ENCODE data around the gene PRPF6. TPM values are rescaled to one million over a fixed set of nuclear protein-coding genes. Genes with fewer than 3 reads are reported as not detected.
"Not testable (repeated sequence)": the region's sequence is repeated elsewhere in the genome, so short reads cannot be mapped to it uniquely, and the experiment has no call there.

The PRPF6 gene
- total RNA-seq, 3 donors from 2014 or later, result 95.9 to 101 (median 98.7) TPM

GRCh38 chr20:63952769-63953168 is 28.2 kb upstream of the PRPF6 start:
- peaks cover 64% of the 10 kb centered on the region for H3K4me1 Mint-ChIP-seq (ENCODE audit: low read depth)
- H3K27me3 Mint-ChIP-seq (ENCODE audit: low read depth), result no peaks in the 10 kb centered on the region
- H3K36me3 Mint-ChIP-seq (ENCODE audit: insufficient read depth), result no peaks in the 10 kb centered on the region
- DNase-seq (no peak), ATAC-seq (no peak)
- no peaks in the 10 kb centered on the region for H3K9me3 Mint-ChIP-seq
- no peak overlapping the region for H3K4me3 Mint-ChIP-seq

DNA sequence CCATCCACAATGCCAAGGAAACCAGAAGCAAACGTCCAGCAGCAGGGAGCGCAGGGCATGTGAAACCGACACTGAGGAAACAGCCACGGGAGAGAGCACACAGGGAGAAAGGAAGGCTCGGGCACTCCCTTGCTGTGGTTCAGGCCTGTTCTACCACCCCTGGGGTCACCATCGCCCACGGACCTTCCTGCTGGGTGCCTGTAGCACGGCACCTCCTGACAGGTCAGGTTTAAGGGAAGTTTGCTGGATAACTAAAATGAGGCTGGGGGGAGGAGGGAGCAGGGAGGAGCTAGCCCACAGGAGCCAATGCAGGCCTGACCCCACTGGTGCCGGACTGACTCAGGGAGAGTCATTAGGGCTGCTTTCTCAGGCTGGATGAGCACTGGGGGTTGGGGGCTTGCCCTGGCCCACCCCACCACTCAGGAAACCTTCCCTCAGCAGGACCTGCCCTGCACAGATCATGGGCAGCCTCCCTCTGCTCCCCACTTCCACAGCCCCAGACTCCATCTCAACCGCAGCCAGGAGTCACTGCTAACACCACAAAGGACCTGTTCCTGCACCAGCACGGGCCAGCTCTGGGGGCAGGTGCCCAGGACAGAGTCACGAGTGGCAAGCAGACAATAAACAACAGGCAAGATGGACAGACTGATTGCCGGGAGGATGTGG is 27.0 kb upstream of the PRPF6 start:
- H3K9me3 Mint-ChIP-seq, result no peaks in the 10 kb centered on the region

DNA sequence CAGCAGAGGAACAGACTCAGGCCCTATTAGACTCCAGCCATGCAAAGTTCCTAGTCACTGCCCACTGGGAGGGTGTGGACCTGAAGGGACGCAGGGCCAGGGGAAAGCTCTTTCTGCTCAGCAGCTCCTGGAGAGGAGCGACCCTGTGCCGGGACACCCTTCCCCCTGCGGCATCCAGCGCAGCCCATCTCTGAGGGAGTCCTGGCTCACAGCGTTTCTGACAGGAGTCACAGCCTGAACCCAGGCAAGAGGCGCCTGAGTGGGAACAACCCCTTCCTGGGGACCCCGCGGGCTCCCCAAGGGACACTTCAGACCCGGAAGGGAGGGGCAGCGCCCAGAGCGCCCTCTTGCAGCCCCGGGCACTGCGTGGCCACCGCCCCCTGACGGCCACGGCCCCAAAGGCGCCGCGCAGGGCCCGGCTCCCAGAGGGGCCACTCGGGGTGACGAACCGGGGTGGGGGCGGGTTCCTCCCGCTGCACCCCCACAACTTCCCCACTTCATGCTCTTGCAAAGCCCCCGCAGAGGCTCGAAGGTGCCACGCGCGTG is 25.6 kb upstream of the PRPF6 start:
- peak; percentile 8 to 9 for ATAC-seq
- peaks cover 47% of the 10 kb centered on the region for H3K4me1 Mint-ChIP-seq (ENCODE audit: low read depth)
- peak overlapping the region; percentile 82 for H3K4me3 Mint-ChIP-seq
- no peaks in the 10 kb centered on the region for H3K27me3 Mint-ChIP-seq (ENCODE audit: low read depth)
- DNase-seq, result no peak
- no peaks in the 10 kb centered on the region for H3K36me3 Mint-ChIP-seq (ENCODE audit: insufficient read depth)
- no peaks in the 10 kb centered on the region for H3K9me3 Mint-ChIP-seq

More for the DNA sequence above, 27.0 kb upstream of the PRPF6 start:
- H3K4me1 Mint-ChIP-seq (ENCODE audit: low read depth), result peaks cover 57% of the 10 kb centered on the region
- peak overlapping the region; percentile 82 for H3K4me3 Mint-ChIP-seq
- ATAC-seq, result no peak
- no peaks in the 10 kb centered on the region for H3K36me3 Mint-ChIP-seq (ENCODE audit: insufficient read depth)
- no peak for DNase-seq
- H3K27me3 Mint-ChIP-seq (ENCODE audit: low read depth), result no peaks in the 10 kb centered on the region

DNA sequence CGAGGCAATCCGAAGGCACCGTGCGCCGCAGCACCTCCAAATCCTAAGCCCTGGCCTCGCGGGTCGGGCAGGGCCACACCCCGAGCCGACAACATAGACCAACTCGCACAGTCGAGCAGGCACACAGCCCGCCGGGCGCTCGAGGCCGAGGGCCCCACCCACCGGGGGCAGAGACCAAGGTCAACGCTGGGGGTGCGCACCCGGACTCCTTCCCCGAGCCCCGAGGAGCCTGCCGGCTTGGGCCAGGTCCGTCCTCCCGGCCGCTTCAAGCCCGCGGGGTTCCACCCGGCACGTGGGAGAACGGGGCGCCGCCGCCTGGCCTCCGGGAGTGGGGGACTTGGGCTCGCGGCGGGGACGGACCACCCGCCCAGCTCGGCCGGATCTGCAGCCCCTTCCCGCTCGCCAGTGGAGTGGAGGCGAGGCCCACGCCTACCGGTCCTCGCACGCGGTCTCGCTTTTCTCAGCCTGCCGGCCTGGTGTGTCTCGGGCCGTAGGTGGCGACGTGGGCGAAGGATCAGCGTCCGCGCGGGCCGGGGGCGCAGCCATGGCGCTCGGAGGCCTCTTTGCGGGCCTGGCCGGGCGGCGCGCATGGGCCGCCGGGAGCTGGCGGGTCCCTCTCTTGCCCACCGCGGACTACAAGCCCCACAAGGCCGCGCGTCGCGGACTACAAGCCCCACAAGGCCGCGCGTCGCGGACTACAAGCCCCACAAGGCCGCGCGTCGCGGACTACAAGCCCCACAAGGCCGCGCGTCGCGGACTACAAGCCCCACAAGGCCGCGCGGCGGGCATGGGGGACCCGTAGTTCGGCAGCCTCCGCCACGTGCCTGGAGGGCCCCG is 24.9 kb upstream of the PRPF6 start, which contains the start of gene UCKL1:
Gene UCKL1 (minus strand): TSS at position 590 of the 837 bp plus-strand sequence. CDS start 44 bp downstream, at position 546.
- Mint-ChIP-seq H3K36me3 (ENCODE audit: insufficient read depth) (no peaks in the 10 kb centered on the region), H3K4me1 (ENCODE audit: low read depth) (peaks cover 44% of the 10 kb centered on the region), H3K27me3 (ENCODE audit: low read depth) (no peaks in the 10 kb centered on the region), H3K4me3 (peak within 1 kb of the TSS; percentile 82), H3K9me3 (no peaks in the 10 kb centered on the region)
- DNase-seq, result peak; percentile 86
- peak; percentile 84 to 86 for ATAC-seq

- Mint-ChIP-seq H3K4me1 (ENCODE audit: low read depth) (peaks cover 42% of the 10 kb centered on the region), H3K36me3 (ENCODE audit: insufficient read depth) (no peaks in the 10 kb centered on the region), H3K9me3 (no peaks in the 10 kb centered on the region), H3K27me3 (ENCODE audit: low read depth) (no peaks in the 10 kb centered on the region), H3K4me3 (peak overlapping the region; percentile 82)
- peak; percentile 2 to 3 for ATAC-seq
- DNase-seq, result no peak
These were observed 24.3 kb upstream of the PRPF6 start for GRCh38 chr20:63956664-63957003.

DNA sequence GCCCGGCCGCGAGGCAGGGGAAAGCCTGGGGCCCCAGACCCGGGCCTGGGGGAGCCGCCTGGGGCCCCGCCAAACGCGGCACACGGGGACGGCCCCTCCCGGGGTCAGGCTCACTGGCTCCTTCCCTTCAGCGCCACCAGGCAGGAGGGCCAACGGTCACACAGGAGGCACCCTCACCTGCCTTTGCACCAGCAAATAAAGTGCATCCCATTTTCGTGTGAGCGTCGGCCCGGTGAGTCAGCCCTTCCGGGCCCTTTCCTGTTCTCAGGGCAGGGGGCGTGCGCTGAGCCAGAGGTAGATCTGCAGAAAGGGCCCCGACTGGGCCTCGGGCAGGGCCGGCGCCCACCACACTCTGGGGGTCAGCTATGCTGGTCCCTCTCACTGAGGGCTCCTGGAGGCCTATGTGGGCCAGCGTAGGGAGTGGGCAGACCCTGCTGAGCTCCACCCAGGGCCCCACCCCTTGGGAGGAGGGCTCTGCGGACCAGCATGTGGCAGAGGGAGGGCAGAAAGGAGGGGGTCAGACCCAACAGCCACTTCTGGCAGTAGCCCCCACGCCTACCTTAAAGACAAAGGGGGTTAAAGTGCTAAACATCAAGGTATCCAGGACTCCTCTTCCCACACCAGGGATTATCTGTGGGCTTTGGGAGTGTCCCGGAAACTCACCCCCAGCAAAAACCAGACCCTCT is 23.8 kb upstream of the PRPF6 start:
- H3K27me3 Mint-ChIP-seq (ENCODE audit: low read depth), result no peaks in the 10 kb centered on the region
- peak; percentile 53 to 55 for ATAC-seq

GRCh38 chr20:63957690-63958441 is 23.1 kb upstream of the PRPF6 start:
- Mint-ChIP-seq H3K4me1 (ENCODE audit: low read depth) (peaks cover 34% of the 10 kb centered on the region), H3K27me3 (ENCODE audit: low read depth) (no peaks in the 10 kb centered on the region), H3K36me3 (ENCODE audit: insufficient read depth) (peaks cover under 1% of the 10 kb centered on the region), H3K9me3 (no peaks in the 10 kb centered on the region), H3K4me3 (peak overlapping the region; percentile 29)
- DNase-seq (no peak), ATAC-seq (no peak)

More for the DNA sequence above, 23.8 kb upstream of the PRPF6 start:
- Mint-ChIP-seq H3K4me1 (ENCODE audit: low read depth) (peaks cover 39% of the 10 kb centered on the region), H3K9me3 (no peaks in the 10 kb centered on the region), H3K4me3 (peak overlapping the region; percentile 82), H3K36me3 (ENCODE audit: insufficient read depth) (no peaks in the 10 kb centered on the region)
- peak; percentile 71 for DNase-seq

DNA sequence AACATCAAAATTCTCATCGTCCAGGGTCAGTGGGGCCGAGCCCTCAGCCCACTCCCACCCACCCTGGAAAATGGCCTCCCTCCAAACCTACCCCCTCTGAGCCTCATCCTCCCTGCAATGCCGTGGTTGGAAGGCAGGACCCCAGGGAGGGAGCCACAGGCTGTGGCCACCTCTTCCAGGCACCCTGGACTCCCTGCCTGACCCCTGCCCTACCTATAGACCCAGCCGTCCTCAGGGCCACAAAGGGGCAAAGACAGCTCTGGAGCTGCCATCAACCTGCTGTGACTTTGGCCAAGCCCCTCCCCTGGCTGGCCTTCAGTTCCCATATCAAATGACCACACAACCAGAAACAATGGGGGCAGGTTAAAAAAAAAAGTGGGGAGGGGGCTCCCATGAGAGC is 22.5 kb upstream of the PRPF6 start:
- Mint-ChIP-seq H3K9me3 (no peaks in the 10 kb centered on the region), H3K4me1 (ENCODE audit: low read depth) (peaks cover 28% of the 10 kb centered on the region), H3K27me3 (ENCODE audit: low read depth) (no peaks in the 10 kb centered on the region), H3K36me3 (ENCODE audit: insufficient read depth) (peaks cover 2% of the 10 kb centered on the region), H3K4me3 (no peak overlapping the region)
- ATAC-seq (no peak), DNase-seq (no peak)

DNA sequence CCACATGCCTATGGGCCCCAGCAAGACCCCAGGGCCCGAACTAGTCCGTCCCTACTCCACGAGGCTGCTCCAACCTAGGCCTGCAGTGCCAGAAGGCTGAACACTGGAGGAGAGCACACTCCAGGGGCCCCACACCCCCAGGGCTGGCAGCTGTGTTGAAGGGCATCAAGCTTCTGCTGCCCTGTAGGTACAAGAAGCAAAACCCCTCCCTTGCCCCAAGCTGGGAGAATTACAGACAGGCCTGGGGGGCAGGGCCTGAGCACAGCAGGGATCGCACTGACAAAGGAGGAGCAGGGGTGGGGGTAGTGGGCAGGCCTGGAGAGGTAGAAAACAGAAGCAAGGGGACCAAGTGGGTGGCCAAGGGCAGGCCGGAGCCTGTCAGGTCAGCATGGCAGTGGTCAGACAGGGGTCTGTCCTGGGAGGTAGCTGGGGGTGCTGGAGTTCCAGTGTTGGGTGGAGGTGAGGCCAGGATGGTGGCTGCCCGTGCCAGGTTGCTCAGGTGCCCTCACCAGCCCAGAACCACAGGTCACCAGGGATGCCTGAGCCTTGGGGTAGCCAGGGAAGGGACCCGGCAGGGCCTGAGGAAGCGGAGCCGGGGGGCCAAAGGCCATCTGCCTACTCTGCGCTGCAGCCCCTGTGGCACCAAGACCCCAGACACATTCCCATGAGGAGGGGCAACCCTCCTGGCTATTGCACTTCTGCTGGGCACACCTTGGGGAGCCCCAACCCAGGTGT is 21.8 kb upstream of the PRPF6 start:
- peaks cover 23% of the 10 kb centered on the region for H3K4me1 Mint-ChIP-seq (ENCODE audit: low read depth)
- ATAC-seq, result no peak
- no peaks in the 10 kb centered on the region for H3K27me3 Mint-ChIP-seq (ENCODE audit: low read depth)
- no peak for DNase-seq
- H3K36me3 Mint-ChIP-seq (ENCODE audit: insufficient read depth), result peaks cover 2% of the 10 kb centered on the region
- no peak overlapping the region for H3K4me3 Mint-ChIP-seq
- no peaks in the 10 kb centered on the region for H3K9me3 Mint-ChIP-seq

DNA sequence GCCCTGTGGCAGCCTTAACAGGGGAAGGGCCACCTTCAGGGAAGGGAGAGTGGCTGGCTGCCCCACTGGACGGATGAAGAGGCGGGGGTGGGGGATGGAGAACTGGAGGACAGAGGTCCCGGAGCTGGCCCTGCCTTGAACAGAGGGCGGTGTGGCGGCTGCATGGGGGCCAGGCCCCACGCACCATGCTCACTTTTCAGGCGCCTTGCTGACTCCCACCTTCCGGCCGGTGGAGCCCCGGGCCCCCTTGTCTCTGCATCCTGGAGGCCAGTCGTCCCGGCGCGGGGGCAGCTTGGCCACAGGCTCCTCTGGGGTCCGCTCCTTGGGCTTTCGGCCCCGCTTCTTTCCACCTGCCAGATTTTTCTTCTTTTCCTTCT is 21.2 kb upstream of the PRPF6 start:
- H3K4me3 Mint-ChIP-seq, result no peak overlapping the region
- peaks cover 18% of the 10 kb centered on the region for H3K4me1 Mint-ChIP-seq (ENCODE audit: low read depth)
- ATAC-seq, result no peak
- DNase-seq, result no peak
- H3K27me3 Mint-ChIP-seq (ENCODE audit: low read depth), result no peaks in the 10 kb centered on the region
- H3K9me3 Mint-ChIP-seq, result no peaks in the 10 kb centered on the region
- peaks cover 2% of the 10 kb centered on the region for H3K36me3 Mint-ChIP-seq (ENCODE audit: insufficient read depth)

DNA sequence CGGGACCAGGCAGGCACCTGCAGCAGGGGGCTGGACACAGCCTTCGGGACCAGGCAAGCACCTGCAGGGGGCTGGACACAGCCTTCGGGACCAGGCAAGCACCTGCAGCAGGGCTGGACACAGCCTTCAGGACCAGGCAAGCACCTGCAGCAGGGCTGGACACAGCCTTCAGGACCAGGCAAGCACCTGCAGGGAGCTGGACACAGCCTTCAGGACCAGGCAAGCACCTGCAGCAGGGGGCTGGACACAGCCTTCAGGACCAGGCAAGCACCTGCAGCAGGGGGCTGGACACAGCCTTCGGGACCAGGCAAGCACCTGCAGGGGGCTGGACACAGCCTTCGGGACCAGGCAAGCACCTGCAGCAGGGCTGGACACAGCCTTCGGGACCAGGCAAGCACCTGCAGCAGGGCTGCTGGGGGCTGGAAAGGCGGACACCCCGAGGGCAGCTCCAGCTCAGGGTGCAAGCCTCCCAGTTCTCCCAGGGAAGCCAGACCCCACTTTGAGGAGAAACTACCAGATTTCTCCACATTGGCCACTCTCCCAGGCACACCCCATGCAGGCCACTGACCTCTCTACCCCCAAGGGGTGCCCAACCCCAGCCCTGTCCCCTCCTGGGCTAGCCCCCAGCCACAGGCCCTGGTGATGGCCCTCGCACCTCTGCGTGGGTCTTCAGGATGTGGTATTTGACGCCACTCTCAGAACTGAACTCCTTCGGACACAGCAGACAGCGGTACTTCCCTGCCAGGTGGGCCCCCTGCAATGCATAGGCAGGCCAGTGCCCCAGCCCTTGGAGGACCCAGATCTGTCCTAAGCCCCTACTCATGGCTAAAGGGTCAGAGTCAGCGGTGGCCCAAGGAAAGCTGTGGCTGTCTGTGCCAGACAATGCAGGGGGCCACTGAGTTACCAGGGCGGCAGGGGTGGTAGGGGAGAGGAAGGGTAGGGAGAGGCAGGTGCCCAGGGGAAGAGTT is 20.0 kb upstream of the PRPF6 start:
- H3K9me3 Mint-ChIP-seq; H3K36me3 Mint-ChIP-seq (ENCODE audit: insufficient read depth); DNase-seq; H3K27me3 Mint-ChIP-seq (ENCODE audit: low read depth); H3K4me3 Mint-ChIP-seq; ATAC-seq: not testable (repeated sequence)
- H3K4me1 Mint-ChIP-seq (ENCODE audit: low read depth), result peaks cover 11% of the 10 kb centered on the region

DNA sequence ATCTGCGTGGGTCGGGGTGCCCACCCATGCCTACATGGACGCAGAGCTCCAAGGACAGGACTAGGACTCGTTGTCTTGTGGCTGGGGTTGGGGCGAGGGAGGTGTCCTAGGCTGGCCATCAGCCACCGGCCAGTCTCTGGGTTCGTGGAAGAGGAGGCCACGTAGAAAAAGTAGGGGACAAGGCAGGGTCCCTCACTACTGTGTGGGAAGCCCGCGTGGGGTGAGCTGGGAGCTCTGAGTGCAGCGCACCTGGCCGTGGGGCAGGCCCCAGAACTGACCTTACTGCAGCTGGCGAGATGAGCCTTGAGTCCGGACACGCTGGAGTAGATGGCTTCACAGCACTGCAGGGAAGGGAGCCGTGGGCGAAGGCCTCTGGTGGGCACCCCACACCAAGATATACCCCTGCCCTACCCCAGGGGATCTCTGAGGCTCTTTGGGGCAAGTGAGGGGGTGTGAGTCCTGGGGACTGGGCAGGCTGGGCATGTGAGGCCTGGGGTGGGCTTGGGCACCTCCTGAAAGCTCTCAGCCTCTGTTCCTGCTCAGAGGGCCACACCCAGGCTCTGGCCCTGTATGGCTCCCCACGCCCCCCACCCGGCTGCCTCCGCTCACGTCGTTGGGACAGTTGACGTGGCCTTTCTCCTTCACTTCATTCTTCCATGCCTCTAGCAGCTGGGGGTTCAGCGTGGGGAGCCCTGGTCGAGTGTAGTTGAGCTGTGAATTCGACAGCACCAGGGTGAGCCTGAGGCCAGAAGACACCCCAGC is 19.1 kb upstream of the PRPF6 start:
- Mint-ChIP-seq H3K4me1 (ENCODE audit: low read depth) (peaks cover 10% of the 10 kb centered on the region), H3K4me3 (no peak overlapping the region), H3K36me3 (ENCODE audit: insufficient read depth) (peaks cover 2% of the 10 kb centered on the region), H3K27me3 (ENCODE audit: low read depth) (no peaks in the 10 kb centered on the region), H3K9me3 (no peaks in the 10 kb centered on the region)
- no peak for ATAC-seq
- no peak for DNase-seq
